Hematopoietic multipotent progenitor cell treated with erythropoietin and hydrocortisone succinate and interleukin-3 and kit ligand, for 17 days (in vitro differentiated cells): ENCODE measurements around the gene HNRNPK.

Source experiments
- DNase-seq: peaks from one replicate; pipeline ENCODE4 v3.0.0-alpha.2; 2015; ENCODE audit warnings: low spot score

The HNRNPK gene

GRCh38 chr9:83979812-83980394, at the start of gene HNRNPK:
HNRNPK (minus strand) TSS chr9:83980215; CDS start chr9:83978252, 1,963 bp downstream.
- DNase-seq, result peak; percentile 100

GRCh38 chr9:84027201-84027600, 47.2 kb upstream of the HNRNPK start:
- no peak for DNase-seq

DNA sequence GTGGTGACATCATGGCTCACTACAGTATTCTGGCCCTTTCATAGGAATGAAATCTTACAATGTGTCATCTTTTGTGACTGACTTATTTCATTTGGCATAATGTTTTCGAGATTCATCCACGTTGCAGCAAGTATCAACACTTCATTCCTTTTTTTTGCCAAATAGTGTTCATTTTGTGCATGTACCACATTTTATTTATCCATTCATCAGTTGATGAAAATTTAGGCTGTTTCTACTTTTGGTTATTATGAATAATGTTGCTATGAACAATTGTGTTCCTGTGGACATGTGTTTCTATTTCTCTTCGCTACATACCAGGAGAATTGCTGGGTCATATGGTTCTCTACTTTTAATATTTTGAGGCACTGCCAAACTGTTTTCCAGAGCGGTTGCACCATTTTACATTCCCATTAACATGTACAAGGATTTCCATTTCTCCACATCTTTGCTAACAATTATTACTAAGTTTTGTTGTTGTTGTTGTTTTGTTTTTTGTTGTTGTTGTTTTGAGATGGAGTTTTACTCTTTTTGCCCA, 44.1 kb upstream of the HNRNPK start:
- DNase-seq, result no peak

GRCh38 chr9:84007662-84008061, 27.6 kb upstream of the HNRNPK start:
- DNase-seq, result no peak

GRCh38 chr9:84003246-84003645, 23.2 kb upstream of the HNRNPK start:
- no peak for DNase-seq

DNA sequence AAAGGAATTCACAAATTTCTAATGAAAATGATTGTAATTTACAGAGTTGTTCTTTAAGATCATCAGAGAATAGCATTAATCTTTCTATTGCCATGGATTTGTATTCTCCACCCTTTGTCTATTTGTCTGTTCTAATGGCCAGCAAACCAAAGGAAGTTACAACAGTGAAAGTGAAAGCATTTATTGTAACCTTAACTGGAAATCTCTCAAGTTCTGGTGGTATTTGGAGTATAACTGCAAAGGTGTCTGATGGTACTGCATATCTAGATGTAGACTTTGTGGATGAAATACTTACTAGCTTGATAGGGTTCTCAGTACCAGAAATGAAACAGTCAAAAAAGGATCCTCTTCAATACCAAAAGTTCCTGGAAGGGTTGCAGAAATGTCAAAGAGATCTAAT, 22.3 kb upstream of the HNRNPK start:
- DNase-seq, result no peak

GRCh38 chr9:84001621-84002020, 21.6 kb upstream of the HNRNPK start:
- DNase-seq, result no peak

- no peak for DNase-seq
Measured at GRCh38 chr9:84000186-84000585, 20.2 kb upstream of the HNRNPK start.

DNA sequence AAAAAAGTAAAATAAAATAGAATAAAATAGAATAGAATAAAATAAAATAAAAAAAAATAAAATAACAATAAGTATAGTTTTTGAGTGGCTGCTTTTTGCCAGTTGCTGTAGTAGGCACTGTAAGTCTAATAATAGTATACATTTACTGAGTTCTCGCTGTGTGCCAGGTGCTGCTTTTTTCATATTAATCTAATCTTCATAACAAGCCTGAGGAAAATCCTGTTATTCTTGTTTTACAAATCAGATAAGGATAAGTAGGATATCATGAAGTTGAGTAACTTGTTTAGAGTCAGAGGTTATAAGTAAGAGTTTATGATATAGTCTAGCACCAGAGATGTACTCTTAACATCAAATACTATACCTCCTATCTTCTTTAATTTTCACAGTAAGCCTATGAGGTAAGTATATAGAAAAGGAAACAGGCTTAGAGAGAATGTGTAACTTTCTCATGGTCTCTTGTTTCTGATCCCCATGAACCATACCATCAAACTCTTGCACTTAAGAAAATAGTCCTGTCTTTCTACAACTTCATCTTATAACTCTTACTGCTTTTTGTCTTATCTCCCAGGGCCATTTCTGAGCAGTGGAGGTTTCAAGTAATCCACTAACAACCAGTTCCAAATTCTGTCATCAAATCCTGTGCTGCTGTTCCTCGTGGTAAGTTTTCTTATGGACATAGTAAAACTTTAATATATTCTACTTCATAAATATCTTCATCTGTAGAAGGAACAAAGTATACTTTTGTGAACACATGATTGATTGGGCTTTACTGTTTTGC, 19.3 kb upstream of the HNRNPK start:
- DNase-seq, result no peak

DNA sequence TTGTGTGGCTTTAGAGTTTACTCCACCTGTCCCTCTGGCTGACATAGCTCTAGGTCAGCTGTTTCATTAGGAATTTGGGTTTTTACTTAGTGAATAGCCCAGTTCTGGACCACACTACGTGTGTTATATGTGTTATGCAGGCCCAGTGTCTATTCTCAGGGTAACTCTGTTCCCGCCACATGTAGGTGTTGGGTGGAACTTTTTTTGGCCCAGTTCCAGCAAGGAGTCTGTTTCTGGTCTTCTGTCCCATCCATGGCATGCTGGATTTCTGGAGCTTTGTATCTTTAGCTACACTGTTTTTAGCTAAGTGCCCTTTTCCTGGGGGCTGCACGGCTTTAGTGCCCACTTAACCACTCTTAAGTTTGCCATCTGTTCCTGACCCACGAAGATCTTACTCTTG, 16.1 kb upstream of the HNRNPK start:
- DNase-seq, result no peak

DNA sequence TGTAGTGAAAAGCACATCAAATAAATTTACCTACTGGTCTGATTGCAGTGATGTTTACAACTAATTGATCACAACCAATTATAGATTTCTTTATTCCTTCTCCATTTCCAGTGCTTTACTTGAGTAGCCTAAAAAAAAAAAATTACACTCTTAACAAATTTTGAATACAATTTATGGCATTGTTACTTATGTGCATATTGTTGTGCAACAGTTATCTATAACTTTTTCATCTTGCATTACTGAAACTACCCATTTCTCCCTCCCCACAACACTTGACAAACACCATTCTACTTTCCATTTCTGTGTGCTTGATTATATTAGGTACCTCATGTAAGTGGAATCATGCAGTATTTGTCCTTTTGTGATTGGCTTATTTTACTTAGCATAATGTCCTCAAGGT, 12.9 kb upstream of the HNRNPK start:
- DNase-seq, result no peak

- no peak for DNase-seq
Measured at GRCh38 chr9:83992407-83992806, 12.4 kb upstream of the HNRNPK start.

- no peak for DNase-seq
Measured at GRCh38 chr9:83991355-83991754, 11.3 kb upstream of the HNRNPK start.

- DNase-seq, result no peak
Measured at GRCh38 chr9:83988411-83988810, 8.4 kb upstream of the HNRNPK start.

- no peak for DNase-seq
Measured at GRCh38 chr9:83987402-83987791, 7.4 kb upstream of the HNRNPK start.

DNA sequence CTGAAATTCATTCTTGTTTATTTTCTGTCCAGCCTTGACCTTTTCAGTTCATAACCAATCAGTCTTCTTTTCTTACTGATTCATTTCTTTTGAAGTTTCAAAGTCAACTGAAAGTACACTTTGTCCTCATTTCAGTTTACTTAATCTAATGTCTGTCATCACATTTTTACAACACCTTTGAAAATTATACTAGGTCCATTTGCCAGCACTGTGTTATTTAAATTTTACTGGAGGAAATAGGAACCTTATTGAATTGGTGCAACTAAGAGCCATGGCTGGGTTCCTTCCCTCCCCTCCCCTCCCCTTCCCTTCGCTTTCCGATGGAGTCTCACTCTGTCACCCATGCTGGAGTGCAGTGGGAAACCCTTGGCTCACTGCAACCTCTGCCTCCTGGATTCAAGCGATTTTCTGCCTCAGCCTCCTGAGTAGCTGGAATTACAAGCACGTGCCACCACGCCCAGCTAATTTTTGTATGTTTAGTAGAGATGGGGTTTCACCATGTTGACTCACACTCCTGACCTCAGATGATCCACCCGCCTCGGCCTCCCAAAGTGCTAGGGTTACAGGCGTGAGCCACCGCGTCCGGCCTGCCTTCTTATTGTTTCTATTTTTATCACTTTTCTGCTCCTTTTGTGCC, 6.9 kb upstream of the HNRNPK start:
- DNase-seq, result peak; percentile 37

DNA sequence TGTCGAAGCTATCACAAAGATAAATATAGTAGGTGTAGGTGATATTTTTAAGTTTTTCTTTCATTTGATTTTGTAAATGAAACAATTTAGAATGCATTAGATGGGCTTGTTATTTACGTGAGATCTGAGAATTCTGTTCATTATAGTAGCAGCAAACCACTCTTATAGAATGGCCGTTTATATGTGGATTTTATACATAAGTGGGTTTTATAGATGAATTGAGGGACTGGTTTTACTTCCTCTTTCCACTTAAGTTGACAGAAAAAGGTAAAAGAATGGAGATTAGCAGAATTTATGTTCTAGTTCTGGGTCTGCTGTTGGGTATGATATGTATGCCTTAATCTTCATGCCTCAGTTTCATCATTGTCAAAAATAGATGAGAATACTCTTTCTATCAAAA, 6.2 kb upstream of the HNRNPK start:
- DNase-seq, result no peak

DNA sequence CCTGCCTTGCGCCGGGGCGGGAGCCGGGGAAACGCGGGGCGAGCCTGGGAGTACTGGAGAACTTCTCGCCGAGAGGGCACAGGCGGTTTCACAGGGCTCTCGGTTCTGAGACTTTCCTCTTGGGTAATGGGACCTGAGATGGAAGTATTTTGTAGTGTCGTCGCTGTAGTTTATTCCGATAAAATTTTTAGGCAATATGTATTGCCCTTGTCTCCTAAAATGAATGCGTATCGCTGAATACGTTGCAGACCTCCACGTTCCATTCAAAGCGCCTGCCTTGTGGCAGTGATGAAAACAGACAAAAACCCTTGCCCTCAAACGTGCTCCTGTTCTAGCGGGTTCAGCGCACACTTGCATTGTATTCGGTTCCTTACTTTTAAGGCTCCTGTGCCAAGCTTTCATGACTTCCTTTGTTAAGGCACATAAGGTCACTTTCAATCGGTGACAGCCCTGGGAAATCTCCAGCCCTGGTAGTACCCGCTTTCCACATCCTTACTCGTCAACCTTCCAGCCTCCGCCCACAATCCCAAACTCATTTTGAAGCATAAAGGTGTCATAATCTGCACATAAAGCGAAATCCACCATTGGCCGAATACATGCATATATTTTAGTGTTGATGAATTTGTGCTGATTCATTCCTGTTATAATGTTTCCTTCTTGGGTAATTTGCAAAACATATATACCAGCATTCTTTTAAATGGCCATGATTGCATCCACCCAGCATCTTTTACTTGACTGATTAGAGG, 1.3 kb upstream of the HNRNPK start:
- peak; percentile 73 for DNase-seq

DNA sequence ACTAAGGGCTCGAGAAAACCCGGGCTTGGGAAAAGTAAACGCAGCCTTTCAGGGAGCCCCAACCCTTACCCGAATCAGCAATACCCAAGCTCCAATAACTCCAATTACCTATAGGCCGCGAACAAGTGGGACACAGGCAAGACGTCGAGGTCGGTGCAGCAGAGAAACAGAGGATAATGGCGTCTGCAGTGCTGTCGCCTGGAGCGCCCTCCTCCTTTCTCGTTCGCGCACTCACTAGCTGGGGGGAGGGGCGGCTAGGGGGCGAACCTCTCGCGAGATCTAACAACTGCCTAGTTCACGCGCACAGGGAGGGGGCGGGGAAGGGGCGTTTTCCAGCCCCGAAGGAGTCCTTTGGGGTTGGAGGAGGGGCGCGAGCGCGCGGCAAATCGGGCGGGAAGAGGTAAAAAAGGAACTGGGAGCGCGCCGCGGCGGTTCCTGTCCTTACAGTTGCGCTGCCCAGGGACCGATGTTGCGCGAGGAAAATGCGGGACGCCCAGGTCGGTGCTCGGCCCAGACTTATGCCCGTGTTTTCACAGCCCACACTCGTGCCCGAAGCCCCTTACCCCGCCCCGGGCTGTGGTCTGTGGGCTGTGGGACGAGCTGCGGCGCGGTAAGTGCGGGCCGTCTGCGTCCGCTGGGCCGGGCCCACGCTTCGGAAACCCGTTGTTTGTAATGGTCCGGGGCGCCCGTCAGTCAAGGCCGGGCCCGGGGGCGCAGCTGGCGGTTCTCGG, 545 bp upstream of the HNRNPK start, which contains the start of gene RMI1:
Gene RMI1 (plus strand): TSS at position 411 of the 731 bp plus-strand sequence. CDS start 20,182 bp downstream, outside the sequence.
- DNase-seq, result peak; percentile 96

DNA sequence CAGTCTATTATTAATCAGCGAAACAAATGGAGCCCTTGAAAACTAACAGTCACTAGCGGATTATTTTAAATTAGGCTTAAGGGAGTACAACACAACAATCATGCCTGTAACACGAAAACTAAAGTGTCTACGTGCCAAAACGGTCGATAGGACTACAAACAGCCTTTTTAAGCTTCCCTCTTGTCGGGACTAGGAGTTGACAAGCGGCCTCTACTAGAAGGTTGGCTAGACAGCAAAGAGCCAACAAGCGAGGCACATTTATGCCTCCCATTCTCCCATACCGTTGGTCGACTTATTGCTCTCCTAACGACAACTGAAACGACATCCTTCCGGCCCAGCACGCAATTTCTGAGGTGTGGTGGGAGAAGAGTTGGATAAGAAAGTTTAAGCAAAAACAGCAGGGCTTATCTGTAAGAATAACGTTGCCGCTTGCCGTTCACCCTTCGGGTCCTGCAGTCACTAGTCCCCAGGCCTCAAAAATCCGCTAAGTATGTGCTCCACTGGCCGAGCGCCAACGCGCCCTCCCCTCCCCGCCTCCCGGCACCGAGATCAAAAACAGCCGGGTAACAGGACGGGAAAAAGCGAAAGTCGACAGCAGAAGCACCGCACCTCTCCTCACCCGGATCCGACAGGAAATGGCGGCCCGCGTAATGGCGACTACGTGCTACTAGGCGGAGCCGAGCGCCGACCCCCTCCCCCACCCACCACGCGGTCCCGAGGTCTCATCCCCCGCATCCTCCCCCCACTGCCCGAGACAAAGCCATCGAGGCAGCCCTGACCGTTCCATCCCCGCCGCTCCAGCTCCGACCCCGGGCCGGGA, 813 bp downstream of the HNRNPK start:
- peak; percentile 85 for DNase-seq

DNA sequence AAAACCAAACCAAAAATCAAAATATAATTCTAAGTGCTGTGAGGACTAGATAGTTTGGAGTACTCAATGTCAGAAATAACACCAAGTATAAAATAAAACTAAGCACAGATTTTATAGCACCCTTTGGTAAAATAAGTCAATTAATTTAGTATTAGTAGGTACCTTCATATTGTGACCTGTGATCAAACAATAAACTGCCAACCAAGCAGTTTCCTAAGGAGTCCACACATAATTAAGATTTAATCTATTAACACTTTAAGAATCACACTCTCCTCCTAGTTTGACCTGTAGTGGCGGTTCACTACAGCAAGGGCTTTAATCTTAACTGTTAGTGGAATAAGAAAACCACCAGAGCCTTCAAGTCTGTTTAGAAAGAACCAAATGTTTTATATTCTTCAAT, 2.8 kb downstream of the HNRNPK start:
- DNase-seq, result no peak
